RWPE1 (cell line): ENCODE data around the gene TIMM10B.
A peak's percentile ranks its signal among the peaks of the same experiment; 100 is the strongest.
"Not testable (repeated sequence)": the region's sequence is repeated elsewhere in the genome, so short reads cannot be mapped to it uniquely, and the experiment has no call there.

Experiments
- CTCF ChIA-PET: fragments of 350-600 bp; sonication (Branson Sonifier 250); formaldehyde crosslinking; extraction: SDS; loops from one replicate; lab custom pipeline; 2021; lab: Yijun Ruan, JAX
- POLR2A ChIA-PET: fragments of 400-600 bp; formaldehyde crosslinking; extraction: SDS; loops from one replicate; lab custom pipeline; 2020; ENCODE audit warnings: antibody characterized with exemption; ENCODE audit not compliant: low non-redundant PET; lab: Yijun Ruan, JAX
- DNase-seq: peaks from one replicate; pipeline ENCODE4 v3.0.0; 2012; ENCODE audit warnings: low spot score
- H3K27ac ChIP-seq: fragments of 450-650 bp; 2 replicates; pipeline ENCODE4 v1.5.1; 2017
- TF ChIP-seq, protein P1 (sequence below): fragments of 450-650 bp; conservative IDR thresholded peaks from 2 replicates; pipeline ENCODE4 v1.5.1; 2017; ENCODE audit warnings: low read depth, mild to moderate bottlenecking

TIMM10B gene

GRCh38 chr11:6516865-6517264, 35.6 kb downstream of the TIMM10B start:
- POLR2A ChIA-PET, result no interaction called here
- CTCF ChIA-PET, result no interaction called here
- TF ChIP-seq, protein P1, sequence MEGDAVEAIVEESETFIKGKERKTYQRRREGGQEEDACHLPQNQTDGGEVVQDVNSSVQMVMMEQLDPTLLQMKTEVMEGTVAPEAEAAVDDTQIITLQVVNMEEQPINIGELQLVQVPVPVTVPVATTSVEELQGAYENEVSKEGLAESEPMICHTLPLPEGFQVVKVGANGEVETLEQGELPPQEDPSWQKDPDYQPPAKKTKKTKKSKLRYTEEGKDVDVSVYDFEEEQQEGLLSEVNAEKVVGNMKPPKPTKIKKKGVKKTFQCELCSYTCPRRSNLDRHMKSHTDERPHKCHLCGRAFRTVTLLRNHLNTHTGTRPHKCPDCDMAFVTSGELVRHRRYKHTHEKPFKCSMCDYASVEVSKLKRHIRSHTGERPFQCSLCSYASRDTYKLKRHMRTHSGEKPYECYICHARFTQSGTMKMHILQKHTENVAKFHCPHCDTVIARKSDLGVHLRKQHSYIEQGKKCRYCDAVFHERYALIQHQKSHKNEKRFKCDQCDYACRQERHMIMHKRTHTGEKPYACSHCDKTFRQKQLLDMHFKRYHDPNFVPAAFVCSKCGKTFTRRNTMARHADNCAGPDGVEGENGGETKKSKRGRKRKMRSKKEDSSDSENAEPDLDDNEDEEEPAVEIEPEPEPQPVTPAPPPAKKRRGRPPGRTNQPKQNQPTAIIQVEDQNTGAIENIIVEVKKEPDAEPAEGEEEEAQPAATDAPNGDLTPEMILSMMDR, result no peak
- no peak for DNase-seq
- no peak overlapping the region for H3K27ac ChIP-seq

- TF ChIP-seq, protein P1, result no peak
- ChIA-PET POLR2A (no interaction called here), CTCF (interaction anchor here (0.7 to 1.2 kb wide), 3 partner anchors 10 to 808 kb away, joined by 3 to 4 read pairs (median 3); no protein-coding TSS in a partner anchor)
- H3K27ac ChIP-seq, result no peak overlapping the region
- no peak for DNase-seq
These were observed 39.0 kb downstream of the TIMM10B start for GRCh38 chr11:6520265-6520664.

DNA sequence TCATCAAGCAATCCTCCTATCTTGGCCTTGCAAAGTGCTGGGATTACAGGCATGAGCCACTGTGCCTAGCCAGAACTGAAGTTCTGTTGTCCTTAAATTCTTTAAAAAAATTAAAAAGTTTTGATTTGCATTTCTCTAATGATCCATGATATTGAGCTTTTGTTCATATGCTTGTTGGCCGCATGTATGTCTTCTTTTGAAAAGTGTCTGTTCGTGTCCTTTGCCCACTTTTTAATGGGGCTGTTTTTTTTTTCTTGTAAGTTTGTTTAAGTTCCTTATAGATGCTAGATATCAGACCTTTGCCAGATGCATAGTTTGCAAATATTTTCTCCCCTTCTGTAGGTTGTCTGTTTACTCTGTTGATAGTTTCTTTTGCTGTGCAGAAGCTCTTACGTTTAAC, 40.6 kb downstream of the TIMM10B start:
- DNase-seq, H3K27ac ChIP-seq, POLR2A ChIA-PET: not testable (repeated sequence)
- CTCF ChIA-PET, result interaction anchor here (0.6 to 0.7 kb wide), 3 partner anchors 315 to 1454 kb away, joined by 3 to 5 read pairs (median 3); no protein-coding TSS in a partner anchor

DNA sequence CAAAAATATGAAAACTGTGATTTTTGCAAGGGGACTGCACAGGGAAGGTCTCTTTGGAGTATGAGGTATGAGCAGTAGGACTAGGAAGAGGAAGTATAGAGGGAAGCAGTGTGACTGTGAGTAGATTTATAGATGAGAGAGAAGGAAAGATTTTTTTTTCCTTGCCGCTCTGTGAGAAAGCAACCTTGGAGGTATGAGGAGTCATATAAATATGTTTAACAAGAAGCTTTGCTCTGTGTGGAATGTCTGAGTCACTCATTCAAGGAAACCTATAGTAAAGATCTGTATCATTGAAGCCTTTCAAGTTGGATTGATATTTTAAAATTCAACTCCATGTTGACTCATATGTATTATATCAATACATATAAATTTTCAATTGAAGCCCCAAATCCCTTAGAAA, 42.0 kb downstream of the TIMM10B start:
- no peak overlapping the region for H3K27ac ChIP-seq
- TF ChIP-seq, protein P1, result no peak
- CTCF ChIA-PET, result interaction anchor here (0.7 to 1.6 kb wide), 2 partner anchors 8 to 17 kb away, joined by 3 to 4 read pairs; no protein-coding TSS in a partner anchor
- POLR2A ChIA-PET, result no interaction called here
- peak; percentile 52 for DNase-seq

DNA sequence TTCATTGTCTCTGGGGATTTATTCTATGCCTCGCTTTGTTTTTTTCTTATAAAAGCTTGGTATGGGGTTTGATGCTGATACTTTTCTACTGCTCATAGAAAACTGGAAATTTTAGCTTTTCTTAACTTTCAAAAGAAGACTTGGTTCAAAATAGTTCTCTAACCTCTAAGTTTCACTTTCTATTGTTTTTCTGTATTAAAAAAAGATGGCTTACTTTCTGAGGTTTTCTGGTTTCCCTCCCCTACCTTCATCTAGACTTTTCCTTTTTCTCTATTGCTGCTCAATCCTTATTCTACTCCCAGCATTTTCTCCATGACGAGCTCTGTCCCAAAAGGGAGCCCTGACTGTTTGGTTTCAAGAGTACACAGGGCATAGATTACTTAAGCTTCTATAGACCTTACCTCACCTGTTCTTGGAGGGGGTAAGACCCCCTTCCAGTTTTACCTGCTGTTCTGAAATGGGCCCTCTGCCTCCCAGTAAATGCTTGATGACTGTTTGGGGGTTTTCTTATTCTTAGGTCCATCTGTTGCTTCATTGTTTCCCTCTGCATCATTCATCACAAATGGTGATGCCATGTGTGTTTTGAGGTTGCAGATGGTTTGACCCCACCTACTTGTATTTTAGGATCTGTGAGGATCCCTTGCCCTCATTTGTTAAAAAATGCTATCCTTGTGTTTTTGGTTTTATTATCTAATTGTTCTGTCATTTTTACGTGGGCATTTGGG, 45.3 kb downstream of the TIMM10B start:
- TF ChIP-seq, protein P1, result no peak
- POLR2A ChIA-PET, result no interaction called here
- CTCF ChIA-PET, result interaction anchor here (0.6 to 0.8 kb wide), 3 partner anchors 147 to 1127 kb away, joined by 3 to 6 read pairs (median 5); no protein-coding TSS in a partner anchor
- H3K27ac ChIP-seq, result no peak overlapping the region
- DNase-seq, result no peak

- ChIA-PET CTCF (interaction anchor here (0.6 to 0.8 kb wide), 2 partner anchors 91 to 150 kb away, joined by 3 to 4 read pairs; no protein-coding TSS in a partner anchor), POLR2A (no interaction called here)
- no peak overlapping the region for H3K27ac ChIP-seq
- no peak for DNase-seq
- TF ChIP-seq, protein P1, result no peak
These were observed 48.0 kb downstream of the TIMM10B start for GRCh38 chr11:6529266-6529665.

DNA sequence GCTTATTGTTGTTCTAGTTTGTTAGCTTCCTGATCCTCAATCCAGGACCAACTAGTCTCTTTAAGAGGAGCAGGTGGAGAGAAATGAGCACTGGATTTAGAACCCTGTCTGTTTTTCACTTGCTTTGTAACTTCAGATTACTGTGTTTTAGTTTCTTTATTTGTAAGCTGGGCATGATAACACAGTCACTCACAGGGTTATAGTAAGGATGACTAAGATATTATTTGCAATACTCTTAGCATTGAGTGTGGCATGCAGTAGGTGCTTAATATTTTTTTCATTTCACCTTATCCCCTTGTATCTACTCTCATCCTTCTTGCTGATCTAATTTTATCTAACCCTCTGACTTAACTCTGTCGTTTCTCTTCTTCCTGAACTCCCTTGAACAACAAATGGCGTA, 49.5 kb downstream of the TIMM10B start:
- CTCF ChIA-PET, result interaction anchor here (0.6 to 1.6 kb wide), 16 partner anchors 7 to 1139 kb away, joined by 3 to 7 read pairs (median 3); no protein-coding TSS in a partner anchor
- H3K27ac ChIP-seq, result no peak overlapping the region
- POLR2A ChIA-PET, result no interaction called here
- DNase-seq, result no peak
- TF ChIP-seq, protein P1, result no peak
